C4-2B (cell line): Measurements from ENCODE around the gene UVSSA.

Experiments used
- CTCF ChIP-seq: fragments of 450-650 bp; conservative IDR thresholded peaks from 2 replicates; pipeline ENCODE4 v1.5.1; 2017; ENCODE audit warnings: mild to moderate bottlenecking
- ZFX ChIP-seq: fragments of 450-650 bp; IDR thresholded peaks from 2 replicates; pipeline ENCODE4 v1.6.1; 2017

DNA sequence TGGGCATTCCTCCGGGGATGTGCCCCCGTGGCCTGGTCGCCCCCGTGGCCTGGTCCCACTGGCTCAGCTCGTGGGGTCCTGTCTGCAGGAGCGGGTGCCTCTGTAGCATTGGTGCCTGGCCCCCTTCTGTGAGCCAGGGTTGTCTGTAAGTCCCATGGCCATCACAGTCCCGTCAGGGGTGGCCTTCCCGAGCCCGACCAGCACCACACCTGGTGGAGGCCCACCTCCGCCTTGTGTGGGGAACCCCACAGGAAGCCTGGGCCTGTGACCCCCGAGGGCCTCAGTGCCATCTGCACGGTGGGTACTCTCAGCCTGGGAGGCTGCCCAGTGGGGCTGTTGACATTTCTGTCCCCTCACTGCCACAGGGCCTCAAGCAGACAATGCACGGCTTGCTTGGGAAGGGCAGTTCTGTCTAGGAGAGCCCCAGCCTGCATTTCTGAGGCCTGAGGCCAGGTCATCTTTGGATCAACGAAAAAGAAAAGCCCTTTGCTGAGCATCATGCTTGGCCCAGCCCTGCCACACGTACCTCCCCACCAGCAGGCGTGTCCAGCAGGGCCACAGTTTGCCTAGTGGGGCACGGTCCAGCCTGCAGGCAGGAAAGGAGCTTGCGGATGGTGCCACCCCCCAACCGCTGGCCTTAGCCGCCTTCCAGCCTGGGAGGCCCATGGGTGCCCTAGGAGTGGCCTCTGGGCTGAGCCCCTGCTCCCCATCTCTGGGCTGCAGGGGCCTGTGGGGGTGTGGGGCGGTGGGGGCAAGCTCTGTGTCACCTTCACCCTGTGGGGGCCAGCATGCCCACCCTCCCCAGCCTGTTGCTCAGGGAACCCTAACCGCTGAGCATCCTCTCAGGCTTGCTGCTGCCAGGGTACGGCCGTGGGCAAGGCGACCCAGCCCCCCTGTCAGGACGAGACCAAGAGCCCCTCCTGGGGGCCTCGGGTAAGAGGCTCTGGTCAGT is 36.0 kb downstream of the UVSSA start:
- TF ChIP-seq CTCF (no peak), ZFX (no peak)
